HPDE6-E6E7 (cell line): ENCODE data around the gene AKAP3.

ENCODE experiments used
- DNase-seq: peaks from one replicate; pipeline ENCODE4 v3.0.0; 2011; ENCODE audit warnings: missing footprints; ENCODE audit errors: extremely low spot score

The AKAP3 gene

DNA sequence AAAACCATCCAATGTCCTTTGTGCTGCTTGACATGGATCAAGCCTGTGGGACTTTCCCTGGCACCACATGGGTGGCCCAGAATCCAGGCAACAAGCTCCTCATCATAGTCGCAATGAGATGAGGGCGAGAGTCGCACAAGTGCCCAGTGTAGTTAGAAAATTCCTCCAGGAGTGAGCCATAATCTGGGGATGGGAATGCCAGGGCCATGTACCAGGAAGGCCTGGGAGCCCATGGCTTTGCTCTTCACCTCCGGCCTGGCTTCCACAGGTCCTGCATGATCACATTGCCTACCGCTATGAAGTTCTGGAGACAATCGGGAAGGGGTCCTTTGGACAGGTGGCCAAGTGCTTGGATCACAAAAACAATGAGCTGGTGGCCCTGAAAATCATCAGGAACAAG is 53.0 kb downstream of the AKAP3 start:
- DNase-seq, result no peak

DNA sequence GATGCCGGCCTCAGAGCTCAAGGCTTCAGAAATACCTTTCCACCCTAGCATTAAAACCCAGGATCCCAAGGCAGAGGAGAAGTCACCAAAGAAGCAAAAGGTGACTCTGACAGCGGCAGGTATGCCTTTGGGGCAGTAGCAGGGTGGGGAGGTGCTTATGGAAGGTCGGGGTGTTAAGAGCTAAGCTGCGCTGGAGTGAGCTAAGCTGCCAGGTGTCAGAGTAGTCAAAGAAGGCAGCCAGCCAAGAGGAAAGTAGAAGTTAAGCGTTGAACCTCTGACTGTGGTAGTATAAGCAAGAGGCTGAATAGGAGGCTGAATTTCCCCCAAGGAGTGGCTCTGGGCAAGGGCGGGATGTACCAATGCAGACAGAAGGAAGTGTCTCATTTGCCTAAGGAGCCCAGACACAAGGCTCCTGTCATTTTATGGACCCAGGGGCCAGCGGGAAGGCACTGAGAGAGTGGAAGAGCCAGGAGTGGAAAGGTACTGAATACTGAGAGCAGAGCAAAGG is 57.6 kb downstream of the AKAP3 start:
- no peak for DNase-seq

DNA sequence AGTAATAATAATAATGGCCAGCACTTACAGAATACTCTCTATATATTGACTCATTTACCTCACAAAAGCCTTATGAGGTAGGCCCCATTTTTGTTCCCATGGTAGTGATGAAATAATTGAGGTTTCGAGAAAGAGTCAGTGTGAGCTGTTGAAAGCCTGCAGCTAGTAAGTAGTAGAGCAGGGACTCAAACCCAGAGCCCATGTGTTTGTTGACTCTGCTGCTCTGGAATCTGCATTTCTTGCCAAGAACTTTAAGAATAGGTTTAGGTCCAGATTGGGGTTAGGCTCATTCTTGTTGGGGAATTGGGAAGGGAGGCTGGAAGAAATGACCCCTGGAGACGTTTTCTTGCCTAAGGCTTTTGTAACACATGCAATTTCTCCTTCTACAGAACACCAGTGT is 58.9 kb downstream of the AKAP3 start:
- no peak for DNase-seq

DNA sequence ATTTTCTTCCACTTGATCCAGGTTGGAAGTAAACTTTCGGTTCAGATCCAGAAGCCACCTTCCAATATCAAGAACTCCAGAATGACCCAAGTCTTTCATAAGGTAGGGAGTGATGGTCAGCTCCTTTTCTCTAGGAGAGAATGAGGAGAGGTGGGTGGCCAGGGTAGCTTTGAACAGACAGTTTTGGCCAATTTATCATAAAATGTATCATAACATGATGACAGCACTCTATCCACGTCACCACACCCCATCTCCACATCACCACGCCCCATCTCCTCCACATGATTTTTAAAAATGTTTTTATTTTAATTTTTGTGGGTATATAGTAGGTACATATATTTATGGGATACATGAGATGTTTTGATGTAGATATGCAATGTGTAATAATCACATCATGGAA is 59.9 kb downstream of the AKAP3 start:
- DNase-seq, result no peak

DNA sequence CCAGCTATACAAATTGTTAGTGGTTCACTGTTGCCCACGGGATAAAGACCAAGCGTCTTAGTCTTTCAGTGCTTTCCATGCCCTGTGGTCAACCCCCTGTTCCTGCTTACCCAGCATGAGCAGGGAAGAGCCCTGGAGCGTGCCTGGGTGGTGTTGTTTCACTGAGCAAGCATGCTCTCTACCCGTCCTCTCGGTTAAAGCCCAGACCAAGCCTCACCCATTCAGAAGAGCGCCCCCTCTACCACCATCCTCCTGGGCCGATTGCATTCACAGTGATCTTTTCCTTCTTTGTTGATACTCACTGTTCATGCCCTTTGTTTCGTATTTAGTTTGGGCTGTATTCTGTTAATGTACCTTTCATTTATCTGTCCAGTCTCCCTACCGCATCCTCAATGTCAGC is 61.7 kb downstream of the AKAP3 start:
- no peak for DNase-seq

DNA sequence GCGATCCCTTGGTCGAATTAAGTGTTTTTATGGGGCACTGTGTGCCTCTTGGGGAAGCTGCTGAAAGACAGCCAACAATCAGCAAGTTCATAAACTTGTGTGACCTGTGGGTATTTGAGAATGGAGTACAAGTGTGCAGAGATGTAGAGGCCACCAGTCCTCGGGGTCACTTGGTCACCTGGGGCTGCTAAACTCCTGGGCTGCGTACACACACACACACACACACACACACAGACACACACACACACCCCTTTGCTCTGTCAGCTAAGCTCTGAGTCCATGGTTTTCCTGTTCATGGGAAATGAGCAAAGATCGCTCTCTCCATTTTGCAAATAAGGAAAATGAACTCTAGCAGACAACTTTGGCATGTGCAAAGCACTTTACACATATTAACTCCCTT is 62.4 kb downstream of the AKAP3 start:
- no peak for DNase-seq

DNA sequence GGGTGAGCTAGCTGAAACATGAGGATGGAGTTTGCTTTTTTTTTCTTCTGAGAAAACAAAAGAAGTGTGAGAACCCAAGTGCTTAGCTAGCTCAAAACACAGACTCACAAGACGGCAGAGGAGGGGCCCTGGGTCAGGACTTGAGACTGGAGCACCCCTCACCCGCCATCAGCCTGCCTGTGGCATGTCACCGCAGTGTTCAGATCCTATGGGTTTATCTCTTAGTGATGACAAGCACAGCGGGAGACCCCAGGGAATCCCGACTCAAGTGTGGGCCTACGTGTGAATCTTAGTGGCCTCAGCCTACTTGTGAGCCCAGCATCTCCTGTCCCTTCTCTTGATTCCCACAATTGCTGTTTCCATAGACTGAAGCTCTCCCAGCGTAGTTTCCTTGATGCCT is 64.0 kb downstream of the AKAP3 start:
- no peak for DNase-seq

DNA sequence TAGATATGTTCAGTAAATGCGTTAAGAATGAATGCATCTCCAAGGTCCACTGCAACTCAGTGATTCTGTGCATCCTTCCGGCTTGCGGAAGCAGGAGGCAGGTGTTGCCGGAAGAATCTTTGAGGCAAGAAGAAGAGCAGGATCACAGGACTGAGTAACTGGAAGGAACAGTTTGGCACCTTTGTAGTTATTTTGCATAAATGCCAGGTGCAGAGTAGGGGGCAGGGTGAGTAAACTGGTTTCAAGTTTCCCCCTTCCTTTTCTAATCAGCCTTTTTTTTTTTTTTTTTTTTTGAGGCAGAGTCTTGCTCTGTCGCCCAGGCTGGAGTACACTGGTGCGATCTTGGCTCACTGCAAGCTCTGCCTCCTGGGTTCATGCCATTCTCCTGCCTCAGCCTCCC is 64.6 kb downstream of the AKAP3 start:
- DNase-seq, result no peak

DNA sequence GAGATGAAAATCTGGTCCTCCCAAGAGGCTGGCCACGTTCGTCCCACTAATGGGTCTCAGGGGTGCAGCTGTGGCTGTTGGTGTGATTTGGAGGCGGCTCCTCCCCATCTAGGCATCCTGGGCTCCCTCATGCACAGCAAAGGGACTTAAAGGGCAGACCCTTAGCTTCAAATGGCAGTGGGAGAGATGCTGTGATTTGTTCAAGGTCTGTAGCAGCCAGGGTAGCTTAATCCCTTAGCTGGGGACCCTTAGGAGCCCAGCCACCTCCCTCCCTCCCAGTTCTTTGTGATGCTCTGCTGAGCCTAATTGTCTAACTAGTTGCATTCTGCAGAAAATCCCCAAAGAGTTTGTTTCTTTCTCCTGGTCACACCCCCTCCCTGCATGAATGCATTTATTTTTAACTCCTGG is 68.6 kb downstream of the AKAP3 start:
- DNase-seq, result no peak

DNA sequence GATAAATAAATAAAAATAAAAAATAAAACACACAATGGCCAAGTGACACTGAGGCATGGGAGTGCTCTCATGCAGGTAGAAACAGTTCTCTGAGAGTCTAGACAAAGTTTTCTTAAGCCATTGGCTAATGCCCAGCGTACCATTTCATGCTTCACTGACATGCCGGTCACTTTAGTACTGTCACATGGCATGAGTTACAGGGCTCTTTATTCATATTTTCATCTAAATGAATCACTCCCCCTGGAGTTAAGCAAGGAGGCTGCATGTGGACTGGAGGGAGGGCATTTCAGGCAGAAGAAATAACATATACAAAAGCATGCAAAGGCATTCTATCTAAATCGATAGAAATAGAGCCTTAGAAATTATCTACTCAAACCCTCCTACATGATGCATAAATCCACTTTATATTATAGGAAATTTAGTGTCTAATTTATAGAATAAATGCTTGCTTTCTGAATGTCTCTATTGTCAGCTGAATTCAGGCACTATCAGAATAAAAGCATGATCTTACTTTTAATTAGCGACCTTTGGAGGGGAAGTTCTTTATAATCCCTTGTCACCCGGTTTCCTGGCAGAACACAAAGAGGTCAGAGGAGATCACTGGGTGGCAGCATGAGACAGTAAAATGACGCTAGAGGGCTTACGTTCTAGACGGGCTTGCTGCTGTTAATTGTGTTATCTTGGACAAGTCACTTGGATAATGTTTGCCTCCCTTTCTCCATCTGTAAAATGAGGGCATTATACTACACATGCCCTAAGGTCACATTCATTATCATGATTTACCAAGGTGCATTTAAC is 69.3 kb downstream of the AKAP3 start:
- DNase-seq, result peak; percentile 7

DNA sequence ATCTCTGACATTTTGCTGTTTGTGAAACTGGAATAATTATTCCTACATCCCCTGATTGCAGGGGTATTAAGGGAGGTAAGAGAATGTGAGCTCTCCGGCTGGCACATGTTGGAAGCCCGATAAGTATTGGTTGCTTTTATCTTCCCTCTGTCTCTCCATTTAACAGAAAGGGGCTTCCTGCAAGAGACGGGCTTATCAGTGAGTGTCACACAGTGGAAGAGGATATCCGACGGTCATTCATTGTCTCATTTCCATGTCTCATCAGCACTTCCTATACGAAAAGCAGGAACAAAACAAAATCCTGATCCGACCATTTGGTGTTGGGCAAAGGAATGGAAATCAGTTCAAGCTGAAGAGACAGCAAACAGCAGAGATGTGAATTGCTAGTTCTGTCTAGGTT is 76.2 kb downstream of the AKAP3 start:
- DNase-seq, result no peak

DNA sequence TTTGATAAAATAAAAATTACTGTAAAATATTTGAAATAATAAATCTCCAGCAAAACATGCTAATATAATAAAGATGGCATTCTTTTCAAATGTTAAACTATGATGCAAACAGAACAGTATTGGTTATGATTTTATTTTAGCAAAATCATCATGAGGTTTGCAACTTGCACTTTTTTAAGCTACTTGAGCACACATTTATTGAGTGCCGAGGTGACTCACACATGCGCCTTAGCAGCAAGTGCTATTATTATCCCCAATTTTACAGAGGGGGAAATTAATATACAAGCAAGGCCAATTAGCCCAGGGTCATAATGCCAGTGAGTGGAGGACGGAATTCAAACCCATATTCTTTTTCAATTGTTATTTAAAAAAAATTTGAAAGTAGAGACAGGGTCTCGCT is 79.6 kb downstream of the AKAP3 start:
- DNase-seq, result no peak

DNA sequence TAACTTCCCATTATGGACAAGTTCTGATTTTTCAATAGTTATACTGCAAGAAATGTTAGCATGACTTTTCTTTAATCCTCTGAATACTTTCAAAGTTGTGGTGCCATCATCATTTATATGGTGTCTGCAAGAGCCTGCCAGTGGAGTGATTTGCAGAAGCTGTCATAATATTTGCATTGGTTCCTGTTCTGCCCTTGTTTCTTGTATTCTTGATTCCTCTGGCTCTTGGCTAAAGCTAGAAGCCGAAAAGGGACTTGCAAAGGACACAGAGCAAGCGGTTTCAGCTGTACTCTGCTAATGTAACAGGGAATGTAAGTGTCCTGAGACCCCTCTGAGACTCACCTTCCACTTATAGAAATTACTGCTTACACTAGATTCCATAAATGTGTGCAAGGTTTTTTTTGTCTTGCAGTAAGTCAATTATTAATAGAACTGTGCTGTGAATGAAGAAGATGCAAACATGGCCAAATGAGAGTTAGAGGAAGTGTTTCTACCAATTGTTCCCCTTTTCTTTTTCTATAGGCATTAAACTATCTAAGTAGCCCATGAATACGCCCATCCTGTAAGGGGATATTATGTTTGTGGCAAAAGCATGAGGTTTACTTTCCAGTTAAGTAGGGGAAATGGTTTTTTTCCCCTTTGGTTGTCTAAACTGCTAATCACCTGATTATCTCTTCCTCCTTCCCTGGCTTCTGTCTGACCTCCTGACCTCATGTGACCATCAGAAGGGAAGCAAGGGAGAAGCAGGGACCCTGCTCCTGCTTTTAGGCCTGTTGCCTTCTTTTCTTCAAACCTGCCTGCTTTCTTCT is 81.6 kb downstream of the AKAP3 start:
- no peak for DNase-seq

DNA sequence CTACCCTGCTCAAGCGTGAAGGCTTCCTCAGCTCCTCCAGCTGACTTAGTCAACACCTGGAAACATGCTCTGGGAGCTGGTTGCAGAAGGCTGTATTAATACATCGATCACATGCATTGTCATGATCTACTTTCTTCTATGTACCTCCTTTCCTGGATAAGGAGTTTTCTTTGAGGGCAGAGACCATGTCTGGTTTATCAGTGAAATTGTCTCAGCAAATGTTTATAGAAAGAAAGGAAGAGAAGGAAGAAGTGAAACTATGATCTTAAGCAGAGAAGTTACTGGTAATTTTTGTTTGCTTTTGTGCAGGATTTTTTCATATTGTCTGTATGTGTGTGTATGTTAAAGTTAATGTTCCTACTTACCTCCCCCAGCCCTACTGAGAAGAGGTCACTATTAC is 82.4 kb downstream of the AKAP3 start:
- DNase-seq, result no peak
